Activated naive CD4-positive, alpha-beta T cell treated with anti-CD3 and anti-CD28 coated beads, Interleukin-2, amount 10 ng/mL, durations not matched to agents 5 hours and 36 hours (primary cell): ENCODE results near the gene CMC1. TPM values are rescaled to one million over a fixed set of nuclear protein-coding genes. Genes with fewer than 3 reads are reported as not detected.

ENCODE experiments used
- total RNA-seq, 2 experiments: library from RNA; stranded (reverse); gene quantifications; one replicate each; pipeline ENCODE4 v1.2.3, GENCODE V29; 2021

The CMC1 gene
- 10 to 100 TPM; 15.0 to 16.4 TPM for total RNA-seq

GRCh38 chr3:28241221-28242160 lies at the start of gene CMC1:
TSS of gene CMC1 (plus strand) at chr3:28241619. CDS start at chr3:28241794, 175 bp downstream.

GRCh38 chr3:28348629-28349468 lies 107.4 kb downstream of the CMC1 start, which contains the start of the genes AZI2 and ZCWPW2:
TSS of gene AZI2 (minus strand) at chr3:28348824. CDS start at chr3:28340617, 8,207 bp downstream.
TSS of gene ZCWPW2 (plus strand) at chr3:28348721. CDS start at chr3:28413069, 64,348 bp downstream.

Other genes starting within 250 kb of the CMC1 start
- under 1 TPM; 0.26 to 0.48 TPM for gene ZCWPW2, start 107.1 kb downstream of the CMC1 start, total RNA-seq
- gene AZI2, start 107.2 kb downstream of the CMC1 start, total RNA-seq = 10 to 100 TPM; 41.4 to 50.3 TPM